HG03139 (cell line): Measurements from ENCODE around the gene KREMEN1.
"Not testable (repeated sequence)": the region's sequence is repeated elsewhere in the genome, so short reads cannot be mapped to it uniquely, and the experiment has no call there.

Experiments used
- ATAC-seq: cut with Tn5 transposase; IDR thresholded peaks from one replicate; pipeline ENCODE4 v1.9.1; 2021; ENCODE audit not compliant: unreplicated experiment

Gene KREMEN1

GRCh38 chr22:29078036-29078868, 5.4 kb downstream of the KREMEN1 start:
- no peak for ATAC-seq

- no peak for ATAC-seq
Measured at GRCh38 chr22:29078869-29079207, 6.0 kb downstream of the KREMEN1 start.

DNA sequence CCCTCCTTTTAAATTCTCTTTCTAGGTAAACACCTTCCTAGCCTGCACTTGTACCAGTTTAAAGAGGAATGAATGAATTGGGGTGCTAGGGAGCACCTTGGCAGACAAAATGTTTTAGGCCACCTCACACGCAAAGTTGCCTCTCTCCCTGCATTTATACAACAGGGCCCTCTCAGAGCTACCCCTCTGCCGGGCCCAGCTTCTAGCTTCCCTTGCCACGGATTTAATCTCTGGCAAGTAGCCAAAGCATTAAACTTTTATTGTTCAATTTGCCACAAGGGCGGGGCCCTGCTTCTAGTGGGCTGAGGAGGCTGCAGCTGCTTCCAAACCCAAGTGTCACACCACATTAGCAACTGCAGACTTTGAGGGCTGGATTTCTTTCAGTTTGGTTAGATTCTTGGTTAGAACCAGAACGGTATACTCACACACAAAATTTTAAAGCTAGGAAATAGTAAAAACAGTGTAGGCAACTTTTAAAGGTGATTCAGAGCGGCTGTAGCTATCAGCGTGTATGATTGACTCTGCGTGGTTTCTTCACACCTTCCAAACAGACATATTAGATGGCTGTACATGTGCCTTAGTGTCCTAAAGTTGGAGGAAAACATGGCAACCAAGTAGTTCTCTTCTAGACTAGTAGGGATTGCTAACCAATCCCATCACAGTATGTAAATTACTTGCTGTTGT, 6.5 kb downstream of the KREMEN1 start:
- no peak for ATAC-seq

DNA sequence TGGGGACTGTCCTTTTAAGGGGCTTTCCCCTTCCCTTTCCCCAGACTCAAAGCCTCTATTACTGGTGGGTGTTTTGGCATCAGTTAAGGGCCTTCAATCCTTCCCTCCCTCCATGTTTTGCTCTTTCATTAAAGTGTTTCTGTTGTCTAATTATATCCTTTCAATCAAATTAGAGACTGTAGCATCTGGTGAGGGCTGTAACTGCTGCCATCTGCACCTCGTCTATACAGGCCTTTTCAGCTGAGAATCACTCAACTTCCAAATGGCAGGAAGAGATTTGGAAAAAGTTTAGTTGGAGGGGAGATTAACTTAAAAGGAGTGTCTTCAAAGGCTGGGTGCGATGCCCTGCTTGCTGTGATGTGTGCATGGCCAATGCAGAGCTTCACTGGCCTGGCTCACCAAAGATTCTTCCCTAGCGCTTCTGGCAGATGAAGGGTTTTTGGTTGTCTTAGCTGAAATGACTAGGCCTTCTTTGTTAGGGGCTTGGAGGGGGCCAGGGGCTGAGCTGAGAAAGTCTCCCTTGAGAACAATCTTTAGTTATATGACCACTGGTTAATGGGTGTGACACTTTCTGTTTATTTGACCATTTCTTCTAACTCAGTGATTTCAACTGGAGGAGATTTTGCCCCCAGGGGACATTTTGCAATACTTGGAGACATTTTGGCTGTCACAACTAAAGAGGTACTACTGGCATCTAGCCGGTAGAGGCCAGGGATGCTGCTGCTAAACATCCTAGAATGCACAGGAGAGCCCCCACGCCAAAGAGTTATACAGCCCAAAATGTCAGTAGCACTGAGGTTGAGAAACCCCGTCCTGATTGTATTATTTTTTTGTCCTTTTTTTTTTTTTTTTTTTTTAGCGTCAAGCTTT, 7.5 kb downstream of the KREMEN1 start:
- ATAC-seq = no peak

- no peak for ATAC-seq
Measured at GRCh38 chr22:29081517-29082236, 8.8 kb downstream of the KREMEN1 start.

DNA sequence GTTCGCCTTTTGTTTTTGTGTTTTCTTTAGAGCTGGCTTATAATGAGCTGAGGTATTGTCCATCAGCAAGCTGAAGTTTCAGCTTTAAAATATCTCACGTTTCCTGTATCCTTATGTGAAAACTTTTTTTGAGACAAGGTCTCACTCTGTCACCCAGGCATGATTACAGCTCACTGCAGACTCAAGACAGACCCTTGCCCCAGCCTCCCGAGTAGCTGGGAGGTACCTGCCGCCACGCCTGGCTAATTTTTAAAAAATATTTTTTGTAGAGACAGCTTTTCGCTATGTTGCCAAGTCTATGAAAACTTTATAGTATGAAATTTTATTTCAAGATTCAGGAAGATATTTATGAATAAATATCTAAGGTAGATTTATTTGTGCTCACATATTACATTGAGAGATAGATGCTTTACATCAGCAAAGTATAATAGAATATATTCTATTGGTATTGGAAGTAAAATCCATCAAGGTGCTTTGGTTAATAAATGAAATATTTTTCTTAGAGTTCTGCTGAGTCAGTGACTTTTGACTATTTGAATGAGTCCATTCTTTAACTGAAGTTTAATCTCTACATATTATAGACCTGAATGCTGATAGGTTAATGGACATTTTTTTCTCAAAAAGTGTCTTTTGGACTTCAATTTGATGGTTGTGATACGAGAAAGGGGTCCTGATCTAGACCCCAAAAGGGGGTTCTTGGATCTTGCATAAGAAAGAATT, 10.2 kb downstream of the KREMEN1 start:
- no peak for ATAC-seq

- not testable (repeated sequence) for ATAC-seq
Measured at GRCh38 chr22:29083576-29083932, 10.7 kb downstream of the KREMEN1 start.

- ATAC-seq = no peak
Measured at GRCh38 chr22:29083933-29084591, 11.2 kb downstream of the KREMEN1 start.

- ATAC-seq = no peak
Measured at GRCh38 chr22:29087012-29087411, 14.2 kb downstream of the KREMEN1 start.

DNA sequence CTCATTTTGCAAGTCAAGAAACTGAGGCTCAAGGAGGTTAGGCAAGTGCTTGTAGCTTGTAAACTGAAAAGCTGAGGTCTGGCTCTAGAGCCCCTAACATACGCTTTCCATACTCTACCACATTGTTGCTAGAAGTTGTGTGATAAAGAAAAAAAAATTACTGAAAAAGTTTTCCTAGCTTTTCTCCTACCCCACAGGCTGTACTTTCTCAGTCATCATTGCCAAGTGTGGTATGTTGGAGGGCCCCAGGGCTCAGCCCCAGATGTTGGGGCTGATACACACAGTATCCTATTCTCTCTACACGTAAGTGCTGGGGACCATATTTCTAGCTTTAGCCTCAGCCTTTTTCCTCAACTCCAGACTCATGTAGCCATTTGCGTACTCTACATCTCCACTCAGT, 16.0 kb downstream of the KREMEN1 start:
- no peak for ATAC-seq

DNA sequence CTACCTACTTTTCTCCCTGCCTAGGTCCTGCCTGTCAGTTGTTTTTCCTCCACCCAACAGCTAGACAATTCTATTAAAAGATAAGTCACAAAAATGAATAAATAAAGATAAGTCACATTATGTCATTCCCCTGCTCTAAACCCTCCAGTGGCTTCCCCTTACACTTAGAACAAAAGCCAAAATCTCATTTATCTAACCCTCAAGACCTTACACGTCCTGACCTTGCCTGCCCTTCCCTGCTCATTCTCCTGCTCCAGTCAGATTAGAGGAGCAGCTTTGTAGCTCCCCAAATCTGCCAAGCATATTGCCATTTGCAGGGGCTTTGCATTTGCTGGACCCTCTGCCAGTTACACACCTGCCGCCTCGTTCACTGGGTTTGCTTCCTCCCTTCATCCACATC, 16.7 kb downstream of the KREMEN1 start:
- ATAC-seq = no peak

DNA sequence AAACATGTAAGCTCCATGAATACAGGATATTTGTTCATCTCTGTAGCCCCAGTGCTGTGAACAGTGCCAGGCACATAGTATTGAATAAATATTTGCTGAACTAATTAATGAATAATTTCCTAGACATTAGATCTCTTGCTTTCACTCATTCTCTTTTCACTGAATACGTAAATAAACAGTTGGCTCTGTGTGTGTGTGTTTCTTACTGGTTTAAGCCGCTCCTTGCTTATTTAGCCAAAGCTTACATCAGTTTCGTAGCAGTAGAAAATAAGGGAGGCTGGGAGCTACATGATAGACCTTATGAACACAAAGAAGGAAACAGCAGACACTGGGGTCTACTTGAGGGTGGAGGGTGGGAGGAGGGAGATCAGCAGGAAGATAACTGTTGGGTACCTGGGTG, 17.2 kb downstream of the KREMEN1 start:
- ATAC-seq = no peak

GRCh38 chr22:29092243-29092642, 19.4 kb downstream of the KREMEN1 start:
- no peak for ATAC-seq

DNA sequence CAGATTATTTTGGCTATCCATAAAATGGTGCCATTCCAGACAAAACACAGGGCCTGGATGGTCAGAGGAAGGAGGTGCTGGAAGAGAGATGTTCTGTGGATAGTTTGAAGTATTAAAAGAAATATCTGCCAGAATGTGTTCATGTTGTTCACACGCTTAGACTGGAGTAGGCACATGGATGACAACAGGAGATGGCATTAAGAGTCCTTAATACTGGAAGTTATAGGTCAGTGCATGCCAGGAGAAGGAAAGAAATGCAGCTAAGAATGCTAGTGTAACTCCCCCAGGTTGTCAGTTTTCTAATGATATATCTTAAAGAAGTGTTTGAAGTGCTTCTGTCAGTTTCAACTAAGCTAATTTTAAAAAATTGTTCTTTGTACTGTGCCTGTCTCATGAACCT, 20.2 kb downstream of the KREMEN1 start:
- ATAC-seq = no peak

- no peak for ATAC-seq
Measured at GRCh38 chr22:29093501-29094300, 20.9 kb downstream of the KREMEN1 start.

DNA sequence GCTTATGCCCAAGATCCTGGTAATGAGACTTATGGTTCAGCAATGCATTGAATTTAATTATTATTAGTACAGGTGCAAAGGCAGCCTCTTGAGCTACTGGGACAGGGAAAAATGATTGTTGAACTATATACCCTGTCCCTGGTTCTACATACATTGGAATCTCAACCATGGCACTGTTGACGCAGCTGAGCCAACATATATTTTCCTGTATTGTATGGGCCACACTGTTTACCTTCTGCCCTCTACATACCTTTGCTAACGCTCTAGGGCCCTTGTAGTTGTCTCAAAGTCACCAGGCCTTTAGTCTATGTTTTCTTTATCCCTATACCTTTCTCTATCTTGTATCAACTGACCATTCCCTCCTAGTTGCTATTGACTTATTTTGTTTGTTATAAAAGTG, 22.6 kb downstream of the KREMEN1 start:
- no peak for ATAC-seq

- ATAC-seq = no peak
Measured at GRCh38 chr22:29096736-29097669, 24.2 kb downstream of the KREMEN1 start.

DNA sequence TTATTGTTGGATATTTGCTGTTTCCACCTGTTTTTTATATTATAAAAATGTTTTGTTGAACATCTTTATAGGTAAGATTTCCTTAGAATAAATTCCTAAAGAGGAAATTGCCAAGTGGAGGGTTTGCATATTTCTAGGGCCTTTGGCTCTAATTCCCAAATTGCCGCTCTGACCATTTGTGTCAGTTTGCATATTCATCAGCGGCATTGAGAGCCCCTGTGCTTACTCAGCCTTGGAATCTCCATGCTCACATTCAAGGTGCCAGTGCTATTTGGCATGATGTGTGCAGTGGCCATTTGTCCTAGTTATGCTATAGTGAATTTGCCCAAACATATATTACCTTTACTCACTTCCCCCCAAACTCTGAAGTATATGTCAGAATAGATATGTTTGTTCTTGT, 25.5 kb downstream of the KREMEN1 start:
- no peak for ATAC-seq
